Esophagus muscularis mucosa (tissue), 4 donors: ENCODE data around the gene DEDD. TPM values are rescaled to one million over a fixed set of nuclear protein-coding genes. Genes with fewer than 3 reads are reported as not detected.

Experiments used
- DNase-seq: peaks from one replicate; pipeline ENCODE4 v3.0.0-alpha.2; 2017; ENCODE audit errors: extremely low spot score
- H3K27ac ChIP-seq, 4 donors: fragments of 200-600 bp; sonication (generic); replicated peaks in 1 of 4; 1 replicate in 3 of 4; 2 replicates in 1 of 4; pipeline ENCODE4 v1.5.1; 2016 to 2019; ENCODE audit warnings: mild to moderate bottlenecking in 1 of 4
- H3K27me3 ChIP-seq, 4 donors: fragments of 200-600 bp; sonication (generic); one replicate each; pipeline versions ENCODE4 v1.5.1 to v1.6.0; 2016 to 2019
- H3K36me3 ChIP-seq, 4 donors: fragments of 200-600 bp; sonication (generic); one replicate each; pipeline ENCODE4 v1.5.1; 2016 to 2019
- H3K4me1 ChIP-seq, 4 donors: fragments of 200-600 bp; sonication (generic); one replicate each; pipeline ENCODE4 v1.5.1; 2016 to 2019
- H3K4me3 ChIP-seq, 4 donors: fragments of 200-600 bp; sonication (generic); 1 replicate in 2 of 4; 2 replicates in 2 of 4; pipeline ENCODE4 v1.5.1; 2016 to 2019; ENCODE audit warnings: mild to moderate bottlenecking in 4 of 4, moderate library complexity in 1 of 4
- H3K9me3 ChIP-seq, 4 donors: fragments of 200-600 bp; sonication (generic); 1 replicate in 3 of 4; 2 replicates in 1 of 4; pipeline ENCODE4 v1.5.1; 2016 to 2019
- CTCF ChIP-seq, 3 experiments: fragments of 200-600 bp in 2 of 3; fragments of 450-650 bp in 1 of 3; sonication (generic) in 2 of 3; IDR thresholded peaks; one replicate each; pipeline ENCODE4 v1.5.1; 2017 to 2019; ENCODE audit warnings: antibody characterized with exemption in 3 of 3, mild to moderate bottlenecking in 2 of 3, moderate library complexity in 1 of 3
- EP300 ChIP-seq: sonication (generic); formaldehyde crosslinking; IDR thresholded peaks from one replicate; pipeline ENCODE4 v1.6.1; 2017; ENCODE audit warnings: antibody characterized with exemption
- POLR2A ChIP-seq: fragments of 450-650 bp; IDR thresholded peaks from one replicate; pipeline ENCODE4 v1.6.1; 2017; ENCODE audit warnings: antibody characterized with exemption, moderate library complexity, mild to moderate bottlenecking, low read depth
- POLR2AphosphoS5 ChIP-seq, 2 donors: sonication (generic); formaldehyde crosslinking; IDR thresholded peaks; one replicate each; pipeline ENCODE4 v1.6.1; 2017; ENCODE audit warnings: antibody characterized with exemption in 2 of 2
- WGBS: methylation state at CpG from one replicate; pipeline ENCODE4 v1.1.5; 2018; 5-methylcytosine and 5-hydroxymethylcytosine counted together
- intact Hi-C: fragments of 100-400 bp; cut with DNase I; formaldehyde crosslinking; loops from one replicate; pipeline ENCODE4 v1.15.1; 2023
- total RNA-seq, 4 donors: library from RNA; depleted of rRNA; stranded (reverse); fragments of >200 nt; gene quantifications; one replicate each; pipeline versions ENCODE4 v1.1.0 to v1.2.1, GENCODE V29; 2016

The DEDD gene
- total RNA-seq, 4 donors from 2014 or later, result 37.0 to 82.5 (median 47.7) TPM

GRCh38 chr1:161080441-161081405 lies 51.7 kb downstream of the DEDD start:
- WGBS, result 74% methylated on average over 5 of the region's 5 CpGs
- Histone ChIP-seq H3K36me3 (no peaks in the 10 kb centered on the region), H3K9me3 (no peaks in the 10 kb centered on the region), H3K27me3 (peaks cover 0 to 17% (median 0%) of the 10 kb centered on the region in 4 donors), H3K4me3 (no peak overlapping the region), H3K4me1 (no peaks in the 10 kb centered on the region), H3K27ac (no peak overlapping the region)
- intact Hi-C loops, result no loop called here
- no peak for DNase-seq
- TF ChIP-seq POLR2AphosphoS5 (IDR thresholded peaks at IDR 0.05) (no peak), CTCF (IDR thresholded peaks at IDR 0.05) (no peak), POLR2A (no peak), EP300 (no peak)

DNA sequence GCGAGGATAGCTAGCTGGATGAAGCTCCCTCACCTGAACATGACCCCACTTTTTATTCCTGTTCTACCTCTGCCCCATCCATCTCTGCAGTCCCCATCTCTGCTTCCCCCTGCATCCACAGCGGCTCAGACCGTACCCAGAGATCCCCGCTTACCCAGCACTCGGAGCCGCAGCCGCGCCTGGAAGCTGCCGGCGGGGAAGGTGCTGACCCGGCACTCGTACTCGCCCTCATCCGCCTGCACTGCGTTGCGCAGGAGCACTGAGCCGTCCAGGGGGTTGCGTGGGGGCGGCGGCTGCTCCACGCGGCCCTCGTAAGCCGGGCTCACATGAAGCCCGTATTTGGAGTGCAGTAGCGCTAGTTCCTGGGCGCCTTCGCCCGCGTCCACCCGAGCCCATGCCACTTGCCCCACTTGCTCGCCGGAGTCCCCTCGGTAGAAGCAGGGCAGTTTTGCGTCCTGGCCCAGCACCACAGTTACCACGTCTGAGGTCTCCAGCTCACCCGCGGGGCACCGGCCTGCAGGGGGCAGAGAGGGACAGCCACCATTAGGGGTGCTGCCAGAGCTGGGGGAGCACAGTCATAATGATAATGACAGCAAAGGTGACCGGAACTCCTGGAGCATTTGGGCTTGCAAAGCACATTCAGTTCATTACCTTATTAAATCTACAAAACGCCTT lies 52.9 kb downstream of the DEDD start:
- DNase-seq, result no peak
- WGBS, result 69% methylated on average over 14 of the region's 41 CpGs
- intact Hi-C loops, result no loop called here
- Histone ChIP-seq H3K27ac (no peak overlapping the region), H3K27me3 (peaks cover 0 to 17% (median 0%) of the 10 kb centered on the region in 4 donors), H3K4me1 (no peaks in the 10 kb centered on the region), H3K9me3 (no peaks in the 10 kb centered on the region), H3K4me3 (no peak overlapping the region), H3K36me3 (no peaks in the 10 kb centered on the region)
- TF ChIP-seq EP300, result no peak
- TF ChIP-seq POLR2A, result no peak
- no peak for TF ChIP-seq CTCF (IDR thresholded peaks at IDR 0.05)
- no peak for TF ChIP-seq POLR2AphosphoS5 (IDR thresholded peaks at IDR 0.05)

DNA sequence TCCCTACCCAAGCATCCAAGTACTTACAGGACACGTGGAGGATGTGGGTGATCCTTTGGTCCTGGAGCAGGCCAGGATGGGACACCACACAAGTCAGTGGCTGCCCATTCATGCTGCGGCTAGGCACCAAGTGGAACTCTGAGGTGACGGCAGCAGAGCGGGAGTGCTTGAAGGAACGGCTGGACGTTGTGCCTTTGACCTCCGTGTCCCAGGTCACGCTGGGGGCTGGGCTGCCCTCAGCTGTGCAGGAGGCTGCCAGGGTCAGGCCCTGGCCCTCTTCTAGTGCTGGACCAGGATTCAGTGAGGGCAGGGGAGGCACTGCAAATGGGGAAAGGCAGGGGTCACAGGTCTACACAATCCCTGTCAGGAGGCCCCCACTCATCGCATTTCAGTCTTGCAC lies 55.0 kb downstream of the DEDD start:
- H3K4me3 ChIP-seq, result no peak overlapping the region
- TF ChIP-seq CTCF (IDR thresholded peaks at IDR 0.05), result no peak
- WGBS, result 63% methylated on average over 2 of the region's 9 CpGs

DNA sequence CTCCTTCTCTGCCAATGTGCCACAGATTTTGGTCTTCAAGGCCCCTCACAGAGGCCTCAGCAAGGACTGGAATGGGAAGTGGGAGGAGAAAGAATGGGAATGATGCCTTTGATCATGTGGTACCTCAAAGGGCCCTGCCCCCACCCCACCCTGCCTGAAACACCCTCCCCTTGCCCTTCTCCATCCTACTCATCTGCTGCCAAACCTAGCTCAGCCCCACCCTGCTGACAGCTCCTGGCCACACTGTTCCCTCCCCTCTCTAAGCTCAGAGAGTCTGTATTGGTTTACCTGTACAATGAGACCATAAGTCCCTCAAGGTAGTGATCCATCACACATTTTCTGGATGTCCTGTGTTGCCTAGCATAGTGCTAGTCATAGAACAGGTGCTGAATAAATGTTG lies 56.1 kb downstream of the DEDD start:
- Histone ChIP-seq H3K27ac (no peak overlapping the region), H3K9me3 (no peaks in the 10 kb centered on the region), H3K4me3 (no peak overlapping the region), H3K36me3 (no peaks in the 10 kb centered on the region), H3K4me1 (no peaks in the 10 kb centered on the region), H3K27me3 (peaks cover 0 to 17% (median 0%) of the 10 kb centered on the region in 4 donors)
- DNase-seq, result no peak
- intact Hi-C loops, result no loop called here
- TF ChIP-seq POLR2AphosphoS5 (IDR thresholded peaks at IDR 0.05) (no peak), POLR2A (no peak), EP300 (no peak), CTCF (IDR thresholded peaks at IDR 0.05) (no peak)

More for the DNA sequence above, 55.0 kb downstream of the DEDD start:
- peaks cover 0 to 17% (median 0%) of the 10 kb centered on the region in 4 donors for H3K27me3 ChIP-seq
- intact Hi-C loops, result no loop called here
- no peak for DNase-seq
- no peaks in the 10 kb centered on the region for H3K4me1 ChIP-seq
- no peak overlapping the region for H3K27ac ChIP-seq
- no peaks in the 10 kb centered on the region for H3K36me3 ChIP-seq
- no peaks in the 10 kb centered on the region for H3K9me3 ChIP-seq
